GM18868 (cell line): ENCODE measurements around the gene HCRTR2.
"Not testable (repeated sequence)": the region's sequence is repeated elsewhere in the genome, so short reads cannot be mapped to it uniquely, and the experiment has no call there.

Experiments used
- ATAC-seq: cut with Tn5 transposase; IDR thresholded peaks from one replicate; pipeline ENCODE4 v1.9.1; 2021; ENCODE audit warnings: mild to moderate bottlenecking, moderate library complexity; ENCODE audit not compliant: unreplicated experiment

Gene HCRTR2

GRCh38 chr6:55174211-55175026 lies at the start of gene HCRTR2:
Gene HCRTR2 (plus strand): TSS chr6:55174515. CDS start chr6:55174588, 73 bp downstream.
- no peak for ATAC-seq

- no peak for ATAC-seq
Measured at GRCh38 chr6:55130806-55131324, 43.5 kb upstream of the HCRTR2 start.

- no peak for ATAC-seq
Measured at GRCh38 chr6:55131616-55132015, 42.7 kb upstream of the HCRTR2 start.

GRCh38 chr6:55136916-55137315 lies 37.4 kb upstream of the HCRTR2 start:
- ATAC-seq, result no peak

GRCh38 chr6:55137929-55138693 lies 36.2 kb upstream of the HCRTR2 start:
- ATAC-seq, result no peak

GRCh38 chr6:55141611-55142010 lies 32.7 kb upstream of the HCRTR2 start:
- ATAC-seq, result no peak

GRCh38 chr6:55142610-55143009 lies 31.7 kb upstream of the HCRTR2 start:
- ATAC-seq, result no peak

- no peak for ATAC-seq
Measured at GRCh38 chr6:55153284-55153683, 21.0 kb upstream of the HCRTR2 start.

GRCh38 chr6:55158784-55159183 lies 15.5 kb upstream of the HCRTR2 start:
- not testable (repeated sequence) for ATAC-seq

- no peak for ATAC-seq
Measured at GRCh38 chr6:55167860-55168259, 6.5 kb upstream of the HCRTR2 start.

- no peak for ATAC-seq
Measured at GRCh38 chr6:55175078-55176049, 1.0 kb downstream of the HCRTR2 start.

GRCh38 chr6:55176958-55177357 lies 2.6 kb downstream of the HCRTR2 start:
- ATAC-seq, result no peak

- ATAC-seq, result no peak
Measured at GRCh38 chr6:55180258-55180657, 5.9 kb downstream of the HCRTR2 start.

- no peak for ATAC-seq
Measured at GRCh38 chr6:55182016-55182650, 7.8 kb downstream of the HCRTR2 start.

GRCh38 chr6:55184782-55185530 lies 10.6 kb downstream of the HCRTR2 start:
- no peak for ATAC-seq

- ATAC-seq, result no peak
Measured at GRCh38 chr6:55198715-55199114, 24.4 kb downstream of the HCRTR2 start.

- no peak for ATAC-seq
Measured at GRCh38 chr6:55199239-55199638, 24.9 kb downstream of the HCRTR2 start.

GRCh38 chr6:55208478-55209458 lies 34.5 kb downstream of the HCRTR2 start:
- no peak for ATAC-seq
